Dedifferentiated amniotic fluid mesenchymal stem cell (primary cell): Measurements from ENCODE around the gene FBXO44.
A peak's percentile ranks its signal among the peaks of the same experiment; 100 is the strongest.

Experiments
- DNase-seq: peaks from one replicate; pipeline ENCODE4 v3.0.0-alpha.2; 2016; ENCODE audit errors: extremely low spot score

Gene FBXO44

DNA sequence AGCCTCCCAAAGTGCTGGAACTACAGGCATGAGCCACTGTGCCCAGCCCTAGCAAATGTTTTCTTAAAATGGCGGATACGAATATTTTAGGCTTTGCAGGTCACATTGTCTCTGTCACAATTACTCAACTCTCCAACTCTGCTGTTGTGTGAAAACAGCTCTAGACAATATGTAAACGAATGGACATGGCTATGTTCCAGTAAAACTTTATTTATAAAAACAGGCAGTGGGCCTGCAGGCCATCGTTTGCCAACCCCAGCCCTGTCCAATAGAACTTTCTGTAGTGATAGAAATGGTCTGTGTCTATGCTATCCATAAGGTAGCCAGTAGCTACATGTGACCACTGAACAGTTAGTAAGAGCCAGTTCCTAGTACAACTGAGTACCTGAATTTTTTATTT lies 5.1 kb downstream of the FBXO44 start:
- DNase-seq: no peak

DNA sequence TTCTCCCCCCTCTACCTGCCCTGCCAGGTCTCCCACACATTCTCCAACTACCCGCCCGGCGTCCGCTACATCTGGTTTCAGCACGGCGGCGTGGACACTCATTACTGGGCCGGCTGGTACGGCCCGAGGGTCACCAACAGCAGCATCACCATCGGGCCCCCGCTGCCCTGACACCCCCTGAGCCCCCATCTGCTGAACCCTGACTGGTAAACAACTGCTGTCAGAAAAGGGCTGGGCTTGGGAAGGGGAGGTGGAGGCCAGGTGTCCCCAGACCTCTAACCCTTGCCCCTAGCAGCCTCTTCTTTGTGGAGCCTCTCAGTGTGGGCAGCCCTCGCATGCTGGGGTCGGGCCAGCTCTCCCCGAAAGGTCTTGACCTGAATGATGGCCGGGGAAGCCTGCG lies 6.4 kb downstream of the FBXO44 start:
- no peak for DNase-seq

- no peak for DNase-seq
Measured at GRCh38 chr1:11664336-11665065, 9.8 kb downstream of the FBXO44 start.

GRCh38 chr1:11668516-11668915 lies 13.8 kb downstream of the FBXO44 start:
- DNase-seq: no peak

GRCh38 chr1:11670747-11671146 lies 16.1 kb downstream of the FBXO44 start:
- DNase-seq: no peak

DNA sequence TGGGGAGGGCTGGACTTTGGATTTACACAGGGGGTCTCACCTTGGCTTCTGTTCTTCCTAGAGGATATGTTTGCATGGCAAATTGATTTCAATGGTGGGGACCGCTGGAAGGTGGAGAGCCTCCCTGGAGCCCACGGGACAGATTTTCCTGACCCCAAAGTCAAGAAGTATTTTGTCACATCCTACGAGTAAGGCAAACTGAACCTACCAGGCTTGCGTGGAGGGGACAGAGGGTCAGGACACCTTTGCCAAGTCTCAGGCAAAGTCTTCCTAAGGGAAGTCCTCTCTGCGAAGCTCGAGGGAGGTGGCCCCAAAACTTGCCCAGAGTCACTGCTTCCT lies 16.5 kb downstream of the FBXO44 start:
- DNase-seq: no peak

GRCh38 chr1:11671544-11672286 lies 17.0 kb downstream of the FBXO44 start:
- no peak for DNase-seq

DNA sequence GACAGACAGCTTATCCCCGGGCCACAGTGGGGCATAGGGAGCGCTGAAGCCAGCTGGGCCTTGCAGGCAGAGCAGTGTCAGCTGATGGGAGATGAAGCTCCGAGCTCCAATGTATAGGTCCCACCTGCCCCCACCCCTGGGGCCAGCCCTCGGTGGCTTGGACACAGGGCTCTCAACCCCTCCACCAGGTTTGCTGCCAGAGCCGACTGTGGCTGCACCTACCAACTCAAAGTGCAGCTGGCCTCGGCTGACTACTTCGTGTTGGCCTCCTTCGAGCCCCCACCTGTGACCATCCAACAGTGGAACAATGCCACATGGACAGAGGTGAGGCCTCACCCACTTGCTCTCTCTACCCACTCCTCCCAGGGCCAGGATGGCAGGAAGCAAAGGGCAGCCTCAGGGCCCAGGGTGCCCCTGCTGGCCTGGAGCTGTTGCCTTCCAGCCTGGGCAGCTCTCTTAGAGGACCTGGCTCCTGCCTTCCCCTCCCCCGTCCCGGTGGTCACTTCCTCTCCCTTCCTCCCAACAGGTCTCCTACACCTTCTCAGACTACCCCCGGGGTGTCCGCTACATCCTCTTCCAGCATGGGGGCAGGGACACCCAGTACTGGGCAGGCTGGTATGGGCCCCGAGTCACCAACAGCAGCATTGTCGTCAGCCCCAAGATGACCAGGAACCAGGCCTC lies 18.6 kb downstream of the FBXO44 start:
- DNase-seq: no peak

DNA sequence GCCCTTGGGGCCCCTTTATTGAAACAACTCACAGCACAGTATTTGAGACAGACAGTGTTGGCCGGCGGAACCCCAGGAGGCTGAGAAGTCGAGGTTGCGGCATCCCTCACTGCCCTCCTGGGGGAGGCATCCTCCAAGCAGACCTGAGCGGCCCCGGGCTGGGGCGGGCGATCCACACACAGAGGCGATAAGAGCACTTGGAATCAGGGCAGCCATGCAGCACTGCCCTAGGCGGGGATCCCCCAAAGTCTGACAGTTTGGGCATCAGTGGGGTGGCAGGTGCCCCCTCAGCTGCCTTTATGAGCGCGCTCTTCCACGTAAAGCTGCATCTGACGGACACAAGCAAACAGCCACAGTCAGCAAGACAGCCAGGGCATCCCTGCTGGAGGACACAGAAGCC lies 19.8 kb downstream of the FBXO44 start:
- DNase-seq: no peak

GRCh38 chr1:11675325-11675724 lies 20.6 kb downstream of the FBXO44 start:
- no peak for DNase-seq

DNA sequence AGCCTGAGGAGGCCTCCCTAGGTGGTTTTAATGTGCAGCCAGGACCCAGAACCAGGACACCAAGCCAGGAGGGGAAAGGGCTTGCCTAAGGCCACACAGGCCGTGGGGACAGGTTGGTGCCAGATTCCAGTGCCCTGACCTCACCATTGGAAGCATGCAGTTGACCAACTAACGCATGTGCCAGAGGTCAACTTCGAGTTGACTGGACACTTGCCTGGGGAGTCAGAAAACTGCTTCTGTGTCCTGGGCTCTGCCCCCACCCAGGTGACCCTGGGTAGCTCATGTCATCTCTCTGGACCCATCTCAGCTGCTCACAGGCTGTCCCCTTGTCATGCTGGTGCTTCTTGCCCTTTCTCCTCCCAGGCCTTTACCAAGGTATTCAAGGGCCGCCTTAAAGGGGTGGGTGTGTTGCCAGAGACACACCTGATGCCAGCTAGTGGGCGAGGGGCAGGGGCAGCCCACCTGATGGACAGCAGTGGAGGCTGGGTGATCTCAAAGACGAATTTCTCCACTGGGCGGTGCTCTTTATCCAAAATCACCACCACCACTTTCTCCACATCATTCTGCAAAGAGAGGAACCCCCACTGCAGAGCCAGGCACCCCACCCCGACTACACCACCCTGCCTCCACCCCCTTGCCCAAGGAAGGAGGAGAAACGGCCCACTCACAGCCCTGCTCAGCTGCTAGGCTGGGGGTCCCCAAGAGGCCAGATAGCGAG lies 21.9 kb downstream of the FBXO44 start:
- DNase-seq: no peak

GRCh38 chr1:11678442-11678841 lies 23.8 kb downstream of the FBXO44 start:
- no peak for DNase-seq

GRCh38 chr1:11680270-11681070 lies 25.8 kb downstream of the FBXO44 start:
- DNase-seq: no peak

GRCh38 chr1:11681071-11681771 lies 26.5 kb downstream of the FBXO44 start, which contains the start of gene MAD2L2:
Gene MAD2L2 (minus strand): TSS chr1:11681148. CDS start chr1:11680601, 547 bp downstream.
- peak; percentile 54 for DNase-seq

DNA sequence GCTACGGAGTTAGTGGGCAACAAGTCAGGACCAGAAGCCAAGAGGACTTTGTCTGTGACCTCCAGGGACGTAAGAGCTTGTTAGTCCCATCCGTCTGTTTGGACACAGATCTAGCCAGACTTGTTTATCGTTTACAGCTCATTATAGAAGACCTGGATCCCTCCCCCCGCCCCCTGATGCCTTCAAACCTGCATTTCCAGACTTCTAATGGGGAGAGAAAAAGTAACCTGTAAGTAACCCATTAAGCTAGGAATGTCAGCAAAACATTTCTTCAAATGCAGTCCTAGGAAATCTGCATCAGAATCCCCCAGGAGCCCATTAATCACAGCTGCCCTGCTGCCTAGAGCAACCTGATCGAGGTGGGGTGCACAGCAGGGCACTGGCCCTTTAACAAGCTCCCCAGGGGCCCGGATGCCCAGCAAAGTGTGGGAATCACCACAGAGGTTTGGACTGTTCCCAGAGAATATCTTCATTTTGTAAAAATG lies 27.7 kb downstream of the FBXO44 start:
- DNase-seq: no peak

DNA sequence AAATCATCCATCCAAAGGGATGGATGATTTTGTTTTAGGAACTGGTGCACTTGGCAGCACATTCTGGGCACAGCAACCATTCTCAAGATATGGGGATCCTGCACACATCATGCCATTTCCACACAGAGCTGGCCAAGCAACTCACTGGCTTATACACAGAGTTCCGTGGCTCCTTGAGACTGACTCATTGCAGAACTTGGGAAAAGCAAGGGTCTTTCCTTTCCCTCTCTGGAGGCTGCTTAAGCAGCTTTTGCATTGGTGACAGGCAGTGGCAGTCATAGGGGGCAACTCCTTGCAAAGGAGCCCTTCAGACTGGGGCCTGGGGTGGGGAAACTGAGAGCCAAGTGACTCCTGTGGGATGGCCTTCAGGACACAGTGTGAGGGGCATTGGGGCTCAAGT lies 28.1 kb downstream of the FBXO44 start:
- no peak for DNase-seq

- no peak for DNase-seq
Measured at GRCh38 chr1:11684070-11684469, 29.4 kb downstream of the FBXO44 start.

GRCh38 chr1:11685210-11685752 lies 30.6 kb downstream of the FBXO44 start:
- DNase-seq: no peak

GRCh38 chr1:11688506-11688905 lies 33.8 kb downstream of the FBXO44 start:
- no peak for DNase-seq
